ENCODE data around the gene AUTS2.

- TF ChIP-seq CTCF (conservative IDR thresholded peaks at IDR 0.05; ENCODE audit: low read length) (no peak), EZH2phosphoT487 (IDR thresholded peaks at IDR 0.05; ENCODE audit: borderline replicate concordance) (peak; percentile 22; the same call in 1 of the 2 replicates)
Measured at GRCh38 chr7:70143075-70144044, 545.1 kb downstream of the AUTS2 start.
